GM12878 (cell line): ENCODE measurements around the gene TXLNA. TPM values are rescaled to one million over a fixed set of nuclear protein-coding genes. Genes with fewer than 3 reads are reported as not detected.

Source experiments
- ATAC-seq: fragments of 200-7000 bp; cut with Tn5 transposase; 3 replicates; pipeline ENCODE4 v1.9.1; 2020; ENCODE audit warnings: mild to moderate bottlenecking, moderate library complexity
- BruUV-seq: library from RNA; stranded (reverse); fragments of 400-500 nt; replicated peaks from 2 replicates; lab custom pipeline; 2021; lab: Mats Ljungman, UMichigan
- CTCF ChIA-PET: fragments of 300-600 bp; sonication (Branson Sonifier 250); formaldehyde crosslinking; extraction: SDS; loops from one replicate; lab custom pipeline; 2021; ENCODE audit warnings: inconsistent platforms; lab: Yijun Ruan, JAX
- POLR2A ChIA-PET: fragments of 350-600 bp; formaldehyde crosslinking; extraction: SDS; loops from one replicate; lab custom pipeline; 2021; ENCODE audit warnings: inconsistent platforms; lab: Charles Lee
- RAD21 ChIA-PET: fragments of 300-600 bp; sonication (Branson Sonifier 250); formaldehyde crosslinking; loops from one replicate; lab custom pipeline; 2023; ENCODE audit warnings: antibody characterized with exemption; ENCODE audit not compliant: unreplicated experiment; lab: Charles Lee
- SMC1A ChIA-PET: fragments of 300-600 bp; sonication (Branson Sonifier 250); formaldehyde crosslinking; loops from one replicate; lab custom pipeline; 2023; ENCODE audit not compliant: unreplicated experiment, uncharacterized antibody; lab: Charles Lee
- DNase-seq: peaks from one replicate; pipeline ENCODE4 v3.0.0-alpha.2; 2011; ENCODE audit warnings: low read depth, low spot score
- FAIRE-seq: peaks from 3 replicates; lab custom pipeline; 2011; peaks lifted over from hg19 to GRCh38; lab: Jason Lieb, UNC
- H2AFZ ChIP-seq: 2 replicates; pipeline ENCODE4 v1.6.0; 2011; ENCODE audit warnings: low read depth, low read length, control low read depth; ENCODE audit not compliant: control insufficient read depth
- H3K27ac ChIP-seq: 2 replicates; pipeline ENCODE4 v1.5.1; 2011; ENCODE audit warnings: control low read depth; ENCODE audit not compliant: control insufficient read depth, insufficient read depth
- H3K27me3 ChIP-seq, 2 experiments: replicated peaks in 1 of 2; 2 replicates each; pipeline versions ENCODE4 v1.6.0 to v1.6.1; 2011; ENCODE audit warnings: low read length in 1 of 2; ENCODE audit not compliant: control insufficient read depth in 2 of 2, insufficient read depth in 2 of 2
- H3K36me3 ChIP-seq, 2 experiments: 2 replicates each; pipeline ENCODE4 v1.5.1; 2011; ENCODE audit warnings: low read length in 1 of 2; ENCODE audit not compliant: control insufficient read depth in 2 of 2, insufficient read depth in 2 of 2
- H3K4me1 ChIP-seq: 2 replicates; pipeline ENCODE4 v1.6.1; 2011; ENCODE audit warnings: mild to moderate bottlenecking, low read length, moderate library complexity, mixed read lengths; ENCODE audit not compliant: control insufficient read depth, insufficient read depth
- H3K4me2 ChIP-seq: 2 replicates; pipeline ENCODE4 v1.6.0; 2011; ENCODE audit warnings: control low read depth; ENCODE audit not compliant: control insufficient read depth, insufficient read depth
- H3K4me3 ChIP-seq: fragments of 200-600 bp; sonication (generic); 2 replicates; pipeline ENCODE4 v1.5.1; 2016
- H3K79me2 ChIP-seq: 2 replicates; pipeline ENCODE4 v1.6.0; 2011; ENCODE audit warnings: low read length; ENCODE audit not compliant: control insufficient read depth, insufficient read depth
- H3K9ac ChIP-seq: 2 replicates; pipeline ENCODE4 v1.8.0; 2011; ENCODE audit warnings: low read length, control low read depth, mixed read lengths; ENCODE audit not compliant: control insufficient read depth, insufficient read depth
- H3K9me3 ChIP-seq: replicated peaks from 3 replicates; pipeline ENCODE4 v1.5.1; 2011; ENCODE audit warnings: mild to moderate bottlenecking, low read length; ENCODE audit not compliant: control insufficient read depth, insufficient read depth
- H4K20me1 ChIP-seq: 2 replicates; pipeline ENCODE4 v1.6.0; 2011; ENCODE audit not compliant: control insufficient read depth, insufficient read depth
- BCL11A ChIP-seq: IDR thresholded peaks from 2 replicates; pipeline ENCODE4 v1.6.1; 2011; ENCODE audit warnings: low read depth, low read length
- CBX3 ChIP-seq: fragments of 200-600 bp; sonication (generic); IDR thresholded peaks from 2 replicates; pipeline ENCODE4 v1.6.1; 2016; ENCODE audit warnings: low read depth, borderline replicate concordance
- CEBPB ChIP-seq, 2 experiments: fragments of 150-350 bp in 1 of 2; IDR thresholded peaks; 2 replicates each; pipeline ENCODE4 v1.6.1; 2012 to 2014; ENCODE audit warnings: low read depth in 2 of 2, low read length in 2 of 2, borderline replicate concordance in 1 of 2, inconsistent platforms in 1 of 2
- IKZF1 ChIP-seq: fragments of 450-650 bp; conservative IDR thresholded peaks from 2 replicates; pipeline ENCODE4 v1.6.1; 2017; ENCODE audit warnings: antibody characterized with exemption, mild to moderate bottlenecking
- JUNB ChIP-seq: IDR thresholded peaks from 2 replicates; pipeline ENCODE4 v1.6.1; 2016; ENCODE audit warnings: antibody characterized with exemption, mild to moderate bottlenecking
- MEF2B ChIP-seq: fragments of 450-650 bp; IDR thresholded peaks from 2 replicates; pipeline ENCODE4 v1.6.1; 2018; ENCODE audit warnings: mild to moderate bottlenecking, moderate library complexity; ENCODE audit not compliant: partially characterized antibody, poor library complexity, severe bottlenecking
- MTA3 ChIP-seq: IDR thresholded peaks from 2 replicates; pipeline ENCODE4 v1.6.1; 2012; ENCODE audit warnings: low read length, inconsistent platforms, borderline replicate concordance
- NR2F1 ChIP-seq: fragments of 450-650 bp; conservative IDR thresholded peaks from 2 replicates; pipeline ENCODE4 v1.6.1; 2017; ENCODE audit warnings: mild to moderate bottlenecking
- POLR2AphosphoS5 ChIP-seq: IDR thresholded peaks from 2 replicates; pipeline ENCODE4 v1.6.1; 2011; ENCODE audit warnings: mild to moderate bottlenecking, low read length, inconsistent platforms
- SP1 ChIP-seq: IDR thresholded peaks from one replicate; pipeline ENCODE4 v1.6.1; 2011; ENCODE audit warnings: low read depth, low read length
- TAF1 ChIP-seq: IDR thresholded peaks from 2 replicates; pipeline ENCODE4 v1.6.1; 2011; ENCODE audit warnings: mild to moderate bottlenecking, low read depth, low read length, borderline replicate concordance
- USF1 ChIP-seq: IDR thresholded peaks from 2 replicates; pipeline ENCODE4 v1.6.1; 2011; ENCODE audit warnings: borderline replicate concordance, low read depth, mild to moderate bottlenecking, moderate library complexity, mixed read lengths, low read length; ENCODE audit not compliant: insufficient read depth; ENCODE audit errors: extremely low read length
- ZBED1 ChIP-seq: IDR thresholded peaks from 2 replicates; pipeline ENCODE4 v1.6.1; 2016; ENCODE audit warnings: borderline replicate concordance
- ZNF384 ChIP-seq: IDR thresholded peaks from 2 replicates; pipeline ENCODE4 v1.6.1; 2012; ENCODE audit warnings: low read depth, mild to moderate bottlenecking, low read length, improper control_type of control experiment, borderline replicate concordance
- WGBS: methylation state at CpG from one replicate; pipeline ENCODE4 v1.1.6; 2016; ENCODE audit warnings: low lambda C conversion rate; ENCODE audit not compliant: insufficient replicate concordance, insufficient coverage; ENCODE audit errors: missing lambda C conversion rate; 5-methylcytosine and 5-hydroxymethylcytosine counted together
- in situ Hi-C: fragments of 300-500 bp; cut with MboI; formaldehyde crosslinking; loops from 9 replicates; pipeline ENCODE4 v1.14.3; 2018; ENCODE audit warnings: mixed read lengths
- intact Hi-C: fragments of 100-400 bp; cut with micrococcal nuclease; formaldehyde crosslinking; loops from one replicate; pipeline ENCODE4 v1.14.2; 2022; ENCODE audit not compliant: unreplicated experiment
- polyA plus RNA-seq, 11 experiments: library from polyadenylated mRNA; depleted of rRNA in 4 of 11; unstranded in 6 of 11; stranded (reverse) in 5 of 11; fragments of >200 nt; fragmentation: Nextera tagmentation in 4 of 11; fragmentation: Illumina TruSeq in 1 of 11; extraction: Ambion mirVana in 4 of 11; extraction: Trizol in 1 of 11; gene quantifications; 1 replicate in 1 of 11; 2 replicates in 10 of 11; pipeline versions ENCODE4 v1.2.1 to v1.2.3, GENCODE V29; 2011 to 2016; ENCODE audit warnings: inconsistent platforms in 2 of 11, missing spikeins in 2 of 11, low read depth in 1 of 11
- total RNA-seq, 4 experiments: library from RNA; depleted of rRNA in 3 of 4; stranded (reverse); fragments of >200 nt in 3 of 4; fragmentation: Illumina TruSeq in 1 of 4; extraction: Trizol in 1 of 4; gene quantifications; 2 replicates each; pipeline versions ENCODE4 v1.2.1 to v1.2.3, GENCODE V29; 2013 to 2021

TXLNA gene
- total and polyA plus RNA-seq, 10 of the 15 experiments (the other 5 are each of a cell fraction or from before 2014, with no cell fraction given): 7.2 to 93.7 (median 47.9) TPM

GRCh38 chr1:32172621-32173245 is 6.7 kb upstream of the TXLNA start:
- no peak overlapping the region for H3K9ac ChIP-seq
- H3K79me2 ChIP-seq: no peaks in the 10 kb centered on the region
- in situ Hi-C loops: no loop called here
- no peaks in the 10 kb centered on the region for H4K20me1 ChIP-seq
- RAD21 ChIA-PET: no interaction called here
- no peak overlapping the region for H3K27ac ChIP-seq
- SMC1A ChIA-PET: no interaction called here
- peaks cover 10 to 28% of the 10 kb centered on the region in 2 experiments for H3K36me3 ChIP-seq
- no TSS peak for BruUV-seq
- CTCF ChIA-PET: no interaction called here
- H3K4me3 ChIP-seq: no peak overlapping the region
- no peaks in the 10 kb centered on the region for H3K9me3 ChIP-seq
- no peak for TF ChIP-seq USF1
- no peak for TF ChIP-seq BCL11A
- TF ChIP-seq TAF1: no peak
- TF ChIP-seq ZNF384: no peak
- no peak for TF ChIP-seq IKZF1
- no peak for TF ChIP-seq JUNB
- no peak for TF ChIP-seq CBX3
- no peak for TF ChIP-seq CEBPB (IDR thresholded peaks at IDR 0.05; ENCODE audit: borderline replicate concordance in 1 of 2, low read depth in 2 of 2, low read length in 2 of 2)
- TF ChIP-seq NR2F1: no peak
- TF ChIP-seq ZBED1: no peak
- no peak for TF ChIP-seq MTA3
- TF ChIP-seq MEF2B: no peak
- no peak for TF ChIP-seq POLR2AphosphoS5
- TF ChIP-seq SP1: no peak
- TF ChIP-seq, all 136 proteins: peak for 0
- ATAC-seq: no peak
- no peak for DNase-seq
- WGBS: 100% methylated on average over 1 of the region's 1 CpG
- POLR2A ChIA-PET: interaction anchor here (0.6 to 0.7 kb wide), 2 partner anchors 820 to 932 kb away, joined by 5 to 6 read pairs; no protein-coding TSS in a partner anchor
- Histone ChIP-seq H3K4me2 (no peak overlapping the region), H3K4me1 (no peaks in the 10 kb centered on the region), H3K27me3 (no peaks in the 10 kb centered on the region), H2AFZ (no peak overlapping the region)
- intact Hi-C loops: no loop called here
- no peak for FAIRE-seq
